ENCODE results near the gene ANXA11.

Gene ANXA11

DNA sequence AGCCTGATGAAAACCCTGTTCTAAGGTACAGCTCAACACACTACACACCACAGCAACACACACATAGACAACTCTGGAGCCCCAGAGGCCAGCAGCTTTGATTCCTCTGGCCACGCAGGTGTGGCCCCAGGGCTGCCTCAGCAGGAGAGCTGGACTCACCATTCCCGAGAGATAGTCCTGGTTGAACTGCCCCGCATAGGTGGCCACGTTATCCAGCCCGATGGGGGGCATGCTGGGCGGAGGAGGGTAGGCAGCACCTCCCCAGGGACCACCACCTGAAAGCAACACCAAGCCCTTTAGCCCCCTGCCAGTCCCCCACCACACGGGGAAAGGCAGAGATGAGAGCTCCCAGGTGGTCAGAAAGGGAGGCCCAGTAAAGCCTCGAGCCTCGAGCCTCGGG lies 34.7 kb downstream of the ANXA11 start:
- H3K4me3 ChIP-seq (ENCODE audit: low read length): no peak overlapping the region
- H3K4me1 ChIP-seq (ENCODE audit: insufficient read depth, low read length): peaks cover 17% of the 10 kb centered on the region; the same call in 1 of the 2 replicates
- H3K36me3 ChIP-seq (ENCODE audit: insufficient read depth, low read length): peaks cover 2% of the 10 kb centered on the region; the same call in 1 of the 2 replicates
- no peaks in the 10 kb centered on the region for H3K9me3 ChIP-seq (ENCODE audit: insufficient read depth, low read depth, low read length)
- H3K27ac ChIP-seq (ENCODE audit: low read depth, low read length): no peak overlapping the region
- no peak overlapping the region for H3K9ac ChIP-seq (ENCODE audit: low read depth, low read length)
- 89% methylated on average over 10 of the region's 10 CpGs for WGBS
- no peaks in the 10 kb centered on the region for H3K27me3 ChIP-seq (ENCODE audit: insufficient read depth, low read length)

- no peak overlapping the region for H3K27ac ChIP-seq (ENCODE audit: low read depth, low read length)
- H3K9me3 ChIP-seq (ENCODE audit: insufficient read depth, low read depth, low read length): no peaks in the 10 kb centered on the region
- H3K27me3 ChIP-seq (ENCODE audit: insufficient read depth, low read length): no peaks in the 10 kb centered on the region
- 95% methylated on average over 2 of the region's 4 CpGs for WGBS
- H3K9ac ChIP-seq (ENCODE audit: low read depth, low read length): no peak overlapping the region
- peaks cover 17% of the 10 kb centered on the region; the same call in 1 of the 2 replicates for H3K4me1 ChIP-seq (ENCODE audit: insufficient read depth, low read length)
- H3K36me3 ChIP-seq (ENCODE audit: insufficient read depth, low read length): peaks cover 6% of the 10 kb centered on the region; the same call in 1 of the 2 replicates
- no peak overlapping the region for H3K4me3 ChIP-seq (ENCODE audit: low read length)
These were observed 35.3 kb downstream of the ANXA11 start for GRCh38 chr10:80170026-80170425.

DNA sequence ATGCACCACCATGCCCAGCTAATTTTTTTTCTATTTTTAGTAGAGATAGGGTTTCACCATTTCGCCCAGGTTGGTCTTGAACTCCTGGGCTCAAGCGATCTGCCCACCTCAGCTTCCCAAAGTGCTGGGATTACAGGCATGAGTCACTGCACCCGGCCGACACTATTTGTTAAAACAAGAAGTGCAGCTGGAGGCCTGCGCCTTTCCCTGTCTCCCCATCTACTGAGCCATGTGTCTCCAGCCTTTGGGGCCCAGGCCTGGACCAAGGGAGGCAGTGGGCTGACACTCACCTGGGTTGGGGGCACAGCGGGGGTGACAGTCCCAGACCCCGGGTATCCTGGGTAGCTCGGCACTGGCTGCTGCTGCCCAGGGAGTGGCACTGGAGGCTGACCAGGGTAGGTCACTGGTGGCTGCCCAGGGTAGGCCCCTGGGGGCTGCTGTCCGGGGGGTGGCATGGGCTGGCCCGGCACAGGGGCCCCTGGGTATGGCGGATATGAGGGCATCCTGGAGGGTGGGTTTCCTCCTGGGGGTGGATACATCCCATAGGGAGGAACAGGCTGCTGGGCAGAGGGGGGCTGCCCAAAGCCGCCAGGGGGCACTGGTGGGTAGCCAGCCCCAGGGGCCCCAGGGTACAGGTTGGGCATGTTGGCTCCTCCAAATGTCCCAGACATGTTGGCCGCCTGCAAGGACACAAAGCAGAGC lies 36.5 kb downstream of the ANXA11 start:
- 91% methylated on average over 13 of the region's 13 CpGs for WGBS
- no peak overlapping the region for H3K9ac ChIP-seq (ENCODE audit: low read depth, low read length)
- H3K27ac ChIP-seq (ENCODE audit: low read depth, low read length): no peak overlapping the region
- H3K36me3 ChIP-seq (ENCODE audit: insufficient read depth, low read length): peaks cover 6% of the 10 kb centered on the region; the same call in 1 of the 2 replicates
- H3K4me1 ChIP-seq (ENCODE audit: insufficient read depth, low read length): peaks cover 17% of the 10 kb centered on the region; the same call in 1 of the 2 replicates
- no peak overlapping the region for H3K4me3 ChIP-seq (ENCODE audit: low read length)
- H3K9me3 ChIP-seq (ENCODE audit: insufficient read depth, low read depth, low read length): no peaks in the 10 kb centered on the region
- no peaks in the 10 kb centered on the region for H3K27me3 ChIP-seq (ENCODE audit: insufficient read depth, low read length)

GRCh38 chr10:80168162-80168511 lies 37.2 kb downstream of the ANXA11 start:
- H3K4me3 ChIP-seq (ENCODE audit: low read length): no peak overlapping the region
- H3K27me3 ChIP-seq (ENCODE audit: insufficient read depth, low read length): no peaks in the 10 kb centered on the region
- no peaks in the 10 kb centered on the region for H3K9me3 ChIP-seq (ENCODE audit: insufficient read depth, low read depth, low read length)
- H3K36me3 ChIP-seq (ENCODE audit: insufficient read depth, low read length): peaks cover 7% of the 10 kb centered on the region; the same call in 1 of the 2 replicates
- H3K27ac ChIP-seq (ENCODE audit: low read depth, low read length): no peak overlapping the region
- H3K9ac ChIP-seq (ENCODE audit: low read depth, low read length): no peak overlapping the region
- H3K4me1 ChIP-seq (ENCODE audit: insufficient read depth, low read length): peaks cover 15% of the 10 kb centered on the region; the same call in 1 of the 2 replicates
- 93% methylated on average over 7 of the region's 7 CpGs for WGBS

- no peak overlapping the region for H3K27ac ChIP-seq (ENCODE audit: low read depth, low read length)
- WGBS: 92% methylated on average over 8 of the region's 8 CpGs
These were observed 37.7 kb downstream of the ANXA11 start for GRCh38 chr10:80167471-80168161.

GRCh38 chr10:80166581-80167470 lies 38.5 kb downstream of the ANXA11 start:
- Histone ChIP-seq H3K36me3 (ENCODE audit: insufficient read depth, low read length) (peaks cover 12% of the 10 kb centered on the region; the same call in 1 of the 2 replicates), H3K27ac (ENCODE audit: low read depth, low read length) (no peak overlapping the region), H3K4me1 (ENCODE audit: insufficient read depth, low read length) (peaks cover 13% of the 10 kb centered on the region; the same call in 1 of the 2 replicates), H3K4me3 (ENCODE audit: low read length) (no peak overlapping the region), H3K9ac (ENCODE audit: low read depth, low read length) (no peak overlapping the region), H3K9me3 (ENCODE audit: insufficient read depth, low read depth, low read length) (no peaks in the 10 kb centered on the region), H3K27me3 (ENCODE audit: insufficient read depth, low read length) (no peaks in the 10 kb centered on the region)
- 94% methylated on average over 28 of the region's 28 CpGs for WGBS

More at GRCh38 chr10:80167471-80168161, 37.7 kb downstream of the ANXA11 start:
- H3K4me3 ChIP-seq (ENCODE audit: low read length): no peak overlapping the region
- H3K36me3 ChIP-seq (ENCODE audit: insufficient read depth, low read length): peaks cover 12% of the 10 kb centered on the region; the same call in 1 of the 2 replicates
- no peaks in the 10 kb centered on the region for H3K27me3 ChIP-seq (ENCODE audit: insufficient read depth, low read length)
- H3K9me3 ChIP-seq (ENCODE audit: insufficient read depth, low read depth, low read length): no peaks in the 10 kb centered on the region
- H3K4me1 ChIP-seq (ENCODE audit: insufficient read depth, low read length): peaks cover 10% of the 10 kb centered on the region; the same call in 1 of the 2 replicates
- H3K9ac ChIP-seq (ENCODE audit: low read depth, low read length): no peak overlapping the region

DNA sequence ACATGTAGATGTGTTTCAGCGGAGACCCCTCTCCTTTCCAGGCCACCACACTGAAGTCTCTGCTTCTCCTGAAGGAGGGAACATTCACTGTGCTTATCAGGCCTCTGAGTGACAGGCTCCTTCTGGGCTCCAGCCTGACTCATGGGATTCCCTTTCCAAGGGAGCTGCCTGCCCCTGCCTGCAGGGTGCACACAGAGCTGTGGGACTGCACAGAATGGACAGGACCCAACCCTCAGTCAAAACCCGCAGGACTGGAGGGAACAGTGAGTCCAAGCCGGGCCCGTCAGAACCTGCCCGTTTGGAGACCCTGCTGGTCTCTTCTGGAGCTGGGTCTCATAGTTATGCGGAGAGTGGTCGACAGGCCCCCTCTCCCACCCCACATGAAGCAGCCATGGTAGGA lies 40.2 kb downstream of the ANXA11 start:
- Histone ChIP-seq H3K27me3 (ENCODE audit: insufficient read depth, low read length) (no peaks in the 10 kb centered on the region), H3K4me3 (ENCODE audit: low read length) (no peak overlapping the region), H3K27ac (ENCODE audit: low read depth, low read length) (no peak overlapping the region), H3K4me1 (ENCODE audit: insufficient read depth, low read length) (0 out of 2 replicates have a peak, but pooled peaks cover 7% of the 10 kb centered on the region), H3K36me3 (ENCODE audit: insufficient read depth, low read length) (peaks cover 12% of the 10 kb centered on the region; the same call in 1 of the 2 replicates), H3K9ac (ENCODE audit: low read depth, low read length) (no peak overlapping the region), H3K9me3 (ENCODE audit: insufficient read depth, low read depth, low read length) (no peaks in the 10 kb centered on the region)
- WGBS: 91% methylated on average over 7 of the region's 7 CpGs

DNA sequence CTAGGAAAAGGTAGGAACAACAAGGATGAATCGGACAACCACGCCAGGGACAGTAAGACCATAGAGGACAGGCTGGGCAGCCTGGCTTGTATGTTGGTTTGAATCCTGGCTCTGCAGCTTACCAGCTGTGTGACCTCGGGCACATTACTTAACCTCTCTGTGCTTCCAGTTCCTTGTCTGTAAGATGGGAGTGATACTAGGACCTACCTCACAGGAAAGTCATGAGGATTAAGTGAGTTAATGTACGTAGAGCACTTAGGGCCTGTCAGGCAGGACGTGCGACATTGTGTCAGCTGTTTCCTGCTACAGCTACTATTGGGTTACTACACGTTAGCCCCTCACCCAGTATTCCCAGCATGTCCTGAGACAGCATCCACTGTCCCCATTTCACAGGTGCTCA lies 40.7 kb downstream of the ANXA11 start:
- H3K4me1 ChIP-seq (ENCODE audit: insufficient read depth, low read length): 0 out of 2 replicates have a peak, but pooled peaks cover 7% of the 10 kb centered on the region
- peaks cover 12% of the 10 kb centered on the region; the same call in 1 of the 2 replicates for H3K36me3 ChIP-seq (ENCODE audit: insufficient read depth, low read length)
- 92% methylated on average over 7 of the region's 7 CpGs for WGBS
- H3K9ac ChIP-seq (ENCODE audit: low read depth, low read length): no peak overlapping the region
- no peaks in the 10 kb centered on the region for H3K9me3 ChIP-seq (ENCODE audit: insufficient read depth, low read depth, low read length)
- no peaks in the 10 kb centered on the region for H3K27me3 ChIP-seq (ENCODE audit: insufficient read depth, low read length)
- no peak overlapping the region for H3K27ac ChIP-seq (ENCODE audit: low read depth, low read length)
- no peak overlapping the region for H3K4me3 ChIP-seq (ENCODE audit: low read length)

- Histone ChIP-seq H3K27ac (ENCODE audit: low read depth, low read length) (no peak overlapping the region), H3K9me3 (ENCODE audit: insufficient read depth, low read depth, low read length) (no peaks in the 10 kb centered on the region), H3K9ac (ENCODE audit: low read depth, low read length) (no peak overlapping the region), H3K4me3 (ENCODE audit: low read length) (no peak overlapping the region), H3K36me3 (ENCODE audit: insufficient read depth, low read length) (peaks cover 12% of the 10 kb centered on the region; the same call in 1 of the 2 replicates), H3K4me1 (ENCODE audit: insufficient read depth, low read length) (0 out of 2 replicates have a peak, but pooled peaks cover 7% of the 10 kb centered on the region), H3K27me3 (ENCODE audit: insufficient read depth, low read length) (no peaks in the 10 kb centered on the region)
- 86% methylated on average over 8 of the region's 8 CpGs for WGBS
These were observed 41.5 kb downstream of the ANXA11 start for GRCh38 chr10:80163741-80164341.

- 74% methylated on average over 21 of the region's 21 CpGs for WGBS
- H3K27ac ChIP-seq (ENCODE audit: low read depth, low read length): no peak overlapping the region
- no peaks in the 10 kb centered on the region for H3K27me3 ChIP-seq (ENCODE audit: insufficient read depth, low read length)
- H3K4me3 ChIP-seq (ENCODE audit: low read length): no peak overlapping the region
- H3K4me1 ChIP-seq (ENCODE audit: insufficient read depth, low read length): peaks cover 9% of the 10 kb centered on the region; the same call in 1 of the 2 replicates
- peaks cover 28% of the 10 kb centered on the region for H3K36me3 ChIP-seq (ENCODE audit: insufficient read depth, low read length)
- H3K9me3 ChIP-seq (ENCODE audit: insufficient read depth, low read depth, low read length): no peaks in the 10 kb centered on the region
- H3K9ac ChIP-seq (ENCODE audit: low read depth, low read length): no peak overlapping the region
These were observed 43.8 kb downstream of the ANXA11 start for GRCh38 chr10:80161321-80162083.

Data from HUES64 (cell line).